ENCODE measurements around the gene COIL.

COIL gene

GRCh38 chr17:56903560-56903959 lies 57.3 kb downstream of the COIL start:
- no peak for DNase-seq

GRCh38 chr17:56902348-56902747 lies 58.5 kb downstream of the COIL start:
- no peak for DNase-seq

- no peak for DNase-seq
Observed at GRCh38 chr17:56899403-56899802, 61.4 kb downstream of the COIL start.

GRCh38 chr17:56898874-56899273 lies 62.0 kb downstream of the COIL start:
- no peak for DNase-seq

GRCh38 chr17:56897646-56898424 lies 63.0 kb downstream of the COIL start:
- DNase-seq = no peak

- DNase-seq = no peak
Observed at GRCh38 chr17:56896968-56897359, 63.9 kb downstream of the COIL start.

- DNase-seq = no peak
Observed at GRCh38 chr17:56896217-56896967, 64.5 kb downstream of the COIL start.

GRCh38 chr17:56894859-56895455 lies 65.9 kb downstream of the COIL start:
- DNase-seq = no peak

GRCh38 chr17:56893503-56893902 lies 67.3 kb downstream of the COIL start:
- no peak for DNase-seq

- no peak for DNase-seq
Observed at GRCh38 chr17:56892333-56892732, 68.5 kb downstream of the COIL start.

- peak; percentile 57 for DNase-seq
Observed at GRCh38 chr17:56891751-56892150, 69.1 kb downstream of the COIL start.

GRCh38 chr17:56890906-56891674 lies 69.8 kb downstream of the COIL start:
- no peak for DNase-seq

GRCh38 chr17:56890390-56890789 lies 70.5 kb downstream of the COIL start:
- DNase-seq = no peak
